HepG2 (cell line): ENCODE data around the gene BMP8A. TPM values are rescaled to one million over a fixed set of nuclear protein-coding genes. Genes with fewer than 3 reads are reported as not detected.
"Not testable (repeated sequence)": the region's sequence is repeated elsewhere in the genome, so short reads cannot be mapped to it uniquely, and the experiment has no call there.

Source experiments
- ATAC-seq: fragments of 200-7000 bp; cut with Tn5 transposase; 3 replicates; pipeline ENCODE4 v1.9.1; 2020; ENCODE audit warnings: mild to moderate bottlenecking, moderate library complexity
- BruUV-seq: library from RNA; stranded (reverse); fragments of 400-500 nt; replicated peaks from 2 replicates; lab custom pipeline; 2021; lab: Mats Ljungman, UMichigan
- CTCF ChIA-PET: fragments of 300-600 bp; formaldehyde crosslinking; extraction: SDS; loops from one replicate; lab custom pipeline; 2021; ENCODE audit warnings: low total read pairs, inconsistent platforms, low intra/inter-chr PET ratio; lab: Yijun Ruan, JAX
- POLR2A ChIA-PET: fragments of 350-600 bp; sonication (Branson Sonifier 250); formaldehyde crosslinking; loops from one replicate; lab custom pipeline; 2020; ENCODE audit warnings: antibody characterized with exemption, inconsistent platforms; lab: Yijun Ruan, JAX
- DNase-seq: peaks from one replicate; pipeline ENCODE4 v3.0.0-alpha.2; 2015; ENCODE audit warnings: low spot score
- FAIRE-seq: peaks from 3 replicates; lab custom pipeline; 2011; peaks lifted over from hg19 to GRCh38; lab: Jason Lieb, UNC
- H2AFZ ChIP-seq: one replicate; pipeline ENCODE4 v1.6.1; 2011; ENCODE audit warnings: low read length, inconsistent platforms
- H3K27ac ChIP-seq: fragments of 300-600 bp; 3 replicates; pipeline ENCODE4 v1.8.0; 2011; ENCODE audit warnings: mixed run types, mild to moderate bottlenecking, mixed read lengths, low read length, inconsistent platforms; ENCODE audit not compliant: insufficient read depth; ENCODE audit errors: extremely low read length
- H3K27me3 ChIP-seq, 2 experiments: fragments of 200-600 bp in 1 of 2; 2 replicates in 1 of 2; 3 replicates in 1 of 2; pipeline versions ENCODE4 v1.6.0 to v1.8.0; 2011; ENCODE audit warnings: low read length in 2 of 2, mild to moderate bottlenecking in 2 of 2, moderate library complexity in 2 of 2, inconsistent platforms in 1 of 2; ENCODE audit not compliant: insufficient read depth in 2 of 2, control insufficient read depth in 1 of 2
- H3K36me3 ChIP-seq, 2 experiments: fragments of 200-600 bp in 1 of 2; replicated peaks in 1 of 2; 2 replicates in 1 of 2; 3 replicates in 1 of 2; pipeline versions ENCODE4 v1.5.1 to v1.8.0; 2011; ENCODE audit warnings: low read length in 2 of 2, inconsistent platforms in 1 of 2; ENCODE audit not compliant: insufficient read depth in 2 of 2, control insufficient read depth in 1 of 2
- H3K4me1 ChIP-seq: 2 replicates; pipeline ENCODE4 v1.5.1; 2012; ENCODE audit warnings: low read length, inconsistent platforms; ENCODE audit not compliant: insufficient read depth
- H3K4me2 ChIP-seq: 2 replicates; pipeline ENCODE4 v1.6.0; 2011; ENCODE audit warnings: low read depth, low read length, inconsistent platforms
- H3K4me3 ChIP-seq, 3 experiments: fragments of 200-600 bp in 1 of 3; sonication (generic), shearing (Covaris generic) in 1 of 3; replicated peaks in 1 of 3; 2 replicates each; pipeline ENCODE4 v1.5.1; 2011 to 2016; ENCODE audit warnings: low read length in 3 of 3, inconsistent platforms in 2 of 3, low read depth in 2 of 3, mild to moderate bottlenecking in 2 of 3, control low read depth in 1 of 3, mixed read lengths in 1 of 3; ENCODE audit not compliant: insufficient read depth in 1 of 3
- H3K79me2 ChIP-seq: one replicate; pipeline ENCODE4 v1.6.1; 2011; ENCODE audit warnings: low read length, inconsistent platforms; ENCODE audit not compliant: insufficient read depth
- H3K9ac ChIP-seq: 2 replicates; pipeline ENCODE4 v1.6.0; 2011; ENCODE audit warnings: mild to moderate bottlenecking, low read depth, low read length, inconsistent platforms; ENCODE audit not compliant: insufficient read depth
- H3K9me3 ChIP-seq: 2 replicates; pipeline ENCODE4 v1.5.1; 2012; ENCODE audit warnings: mild to moderate bottlenecking, low read length
- H4K20me1 ChIP-seq: 2 replicates; pipeline ENCODE4 v1.6.0; 2011; ENCODE audit warnings: inconsistent platforms, mild to moderate bottlenecking, low read length, moderate library complexity; ENCODE audit not compliant: insufficient read depth
- HNF4A ChIP-seq: sonication (generic); formaldehyde crosslinking; IDR thresholded peaks from 2 replicates; pipeline ENCODE4 v1.4.0; 2020; ENCODE audit warnings: missing genetic modification reagents
- NR2F6 ChIP-seq, 2 experiments: IDR thresholded peaks; 2 replicates each; pipeline ENCODE4 v1.6.1; 2016; ENCODE audit warnings: antibody characterized with exemption in 1 of 2, mild to moderate bottlenecking in 1 of 2
- WGBS: methylation state at CpG from one replicate; pipeline ENCODE4 v1.1.6; 2017; ENCODE audit warnings: low lambda C conversion rate; 5-methylcytosine and 5-hydroxymethylcytosine counted together
- in situ Hi-C: cut with HindIII; loops from 2 replicates; pipeline ENCODE4 v1.10.0; 2017; ENCODE audit warnings: low pct_unique_long_range_greater_than_20kb; ENCODE audit not compliant: extremely low pct_ligation_motif_present
- intact Hi-C: fragments of 100-400 bp; cut with micrococcal nuclease; formaldehyde crosslinking; loops from one replicate; pipeline ENCODE4 v1.10.0; 2022; ENCODE audit not compliant: unreplicated experiment
- polyA plus RNA-seq, 8 experiments: library from polyadenylated mRNA; depleted of rRNA in 3 of 8; stranded (reverse) in 7 of 8; unstranded in 1 of 8; fragments of >200 nt; fragmentation: Illumina TruSeq in 4 of 8; extraction: Trizol in 4 of 8; gene quantifications; 2 replicates each; pipeline versions ENCODE4 v1.2.1 to v1.2.3, GENCODE V29; 2011 to 2016; ENCODE audit warnings: low read depth in 4 of 8, missing spikeins in 1 of 8, mixed read lengths in 1 of 8; ENCODE audit not compliant: insufficient read depth in 1 of 8
- total RNA-seq, 5 experiments: library from RNA; depleted of rRNA; stranded (reverse); fragments of >200 nt; fragmentation: Illumina TruSeq; extraction: Trizol; gene quantifications; 2 replicates each; pipeline ENCODE4 v1.2.3, GENCODE V29; 2016; ENCODE audit warnings: low read depth in 1 of 5

Gene BMP8A
- total and polyA plus RNA-seq, 2 of the 13 experiments (the other 11 are each of a cell fraction or from before 2014, with no cell fraction given): 0.05 TPM; not detected in 1

- BruUV-seq, CTCF ChIA-PET, H3K79me2 ChIP-seq, in situ Hi-C loops, ATAC-seq, H3K4me3 ChIP-seq, FAIRE-seq, H2AFZ ChIP-seq, H3K36me3 ChIP-seq, DNase-seq, H3K4me2 ChIP-seq, H3K9ac ChIP-seq, H3K27me3 ChIP-seq, H3K4me1 ChIP-seq, H4K20me1 ChIP-seq, H3K27ac ChIP-seq, POLR2A ChIA-PET, H3K9me3 ChIP-seq, intact Hi-C loops: not testable (repeated sequence)
- 97% methylated on average over 6 of the region's 7 CpGs for WGBS
Measured at GRCh38 chr1:39517936-39518335, 26.5 kb downstream of the BMP8A start.

DNA sequence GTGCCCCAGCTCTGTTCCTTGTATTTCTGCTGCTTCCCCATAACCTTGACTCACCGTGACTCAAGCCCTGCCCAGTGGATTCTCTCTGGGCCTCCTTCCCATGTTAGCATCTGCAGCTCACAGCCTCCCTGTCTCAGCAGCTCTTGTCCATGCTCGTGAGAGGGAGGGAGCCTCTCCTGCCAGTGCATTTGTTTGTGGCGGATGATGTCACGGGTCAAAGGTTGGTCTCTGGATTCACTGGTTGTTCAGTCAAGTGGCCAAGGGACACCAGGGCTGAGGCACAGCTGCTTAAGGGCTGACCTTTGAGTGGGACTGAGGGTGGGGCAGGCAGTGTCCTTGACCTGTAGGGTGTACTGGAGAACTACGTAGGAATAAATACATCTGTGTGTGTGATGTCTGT, 27.9 kb downstream of the BMP8A start:
- H2AFZ ChIP-seq, H3K9me3 ChIP-seq, H3K4me3 ChIP-seq, DNase-seq, H3K36me3 ChIP-seq, intact Hi-C loops, H3K79me2 ChIP-seq, H3K4me2 ChIP-seq, H3K27ac ChIP-seq, POLR2A ChIA-PET, in situ Hi-C loops, CTCF ChIA-PET, BruUV-seq, H3K4me1 ChIP-seq, H3K27me3 ChIP-seq, H4K20me1 ChIP-seq, H3K9ac ChIP-seq: not testable (repeated sequence)
- 0% methylated on average over 2 of the region's 5 CpGs for WGBS
- TF ChIP-seq HNF4A (CRISPR knock-in tag): peak; percentile 50
- peak; percentile 47; the same call in 1 of the 2 replicates for TF ChIP-seq NR2F6 (IDR thresholded peaks at IDR 0.05)
- TF ChIP-seq NR2F6 (CRISPR knock-in tag; IDR thresholded peaks at IDR 0.05): peak; percentile 64
- FAIRE-seq (peak; percentile 100), ATAC-seq (peak; percentile 81)

DNA sequence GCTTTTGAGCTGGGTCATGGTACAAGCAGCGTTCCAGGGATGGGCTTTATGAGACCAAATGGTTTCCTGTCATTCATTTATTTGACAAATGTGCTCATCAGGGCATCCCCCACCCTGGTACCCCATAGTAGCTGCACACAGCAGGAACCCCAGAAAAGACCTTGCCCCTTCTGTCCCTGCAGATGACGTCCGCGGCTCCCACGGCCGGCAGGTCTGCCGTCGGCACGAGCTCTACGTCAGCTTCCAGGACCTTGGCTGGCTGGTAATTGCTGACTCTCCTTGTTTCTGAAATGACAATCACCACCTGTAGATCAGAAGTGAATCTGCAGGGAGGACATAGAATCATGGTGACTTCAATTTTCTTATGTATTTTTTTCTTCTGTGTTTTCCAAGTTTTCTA, 30.8 kb downstream of the BMP8A start:
- 88% methylated on average over 1 of the region's 10 CpGs for WGBS
- H2AFZ ChIP-seq, H3K4me3 ChIP-seq, H3K9ac ChIP-seq, DNase-seq, H3K36me3 ChIP-seq, H3K4me1 ChIP-seq, POLR2A ChIA-PET, intact Hi-C loops, H3K9me3 ChIP-seq, H4K20me1 ChIP-seq, FAIRE-seq, H3K4me2 ChIP-seq, BruUV-seq, in situ Hi-C loops, H3K27me3 ChIP-seq, H3K79me2 ChIP-seq, ATAC-seq, CTCF ChIA-PET, H3K27ac ChIP-seq: not testable (repeated sequence)
